GM20000 (cell line): ENCODE data around the gene GRK6.

ENCODE experiments used
- DNase-seq: peaks from one replicate; pipeline ENCODE4 v3.0.0; 2012; ENCODE audit warnings: low spot score
- TF ChIP-seq, protein P1 (sequence below): IDR thresholded peaks from 2 replicates; pipeline ENCODE4 v1.5.1; 2012; ENCODE audit warnings: mild to moderate bottlenecking, control low read depth; ENCODE audit errors: extremely low read depth, missing control alignments

Gene GRK6

DNA sequence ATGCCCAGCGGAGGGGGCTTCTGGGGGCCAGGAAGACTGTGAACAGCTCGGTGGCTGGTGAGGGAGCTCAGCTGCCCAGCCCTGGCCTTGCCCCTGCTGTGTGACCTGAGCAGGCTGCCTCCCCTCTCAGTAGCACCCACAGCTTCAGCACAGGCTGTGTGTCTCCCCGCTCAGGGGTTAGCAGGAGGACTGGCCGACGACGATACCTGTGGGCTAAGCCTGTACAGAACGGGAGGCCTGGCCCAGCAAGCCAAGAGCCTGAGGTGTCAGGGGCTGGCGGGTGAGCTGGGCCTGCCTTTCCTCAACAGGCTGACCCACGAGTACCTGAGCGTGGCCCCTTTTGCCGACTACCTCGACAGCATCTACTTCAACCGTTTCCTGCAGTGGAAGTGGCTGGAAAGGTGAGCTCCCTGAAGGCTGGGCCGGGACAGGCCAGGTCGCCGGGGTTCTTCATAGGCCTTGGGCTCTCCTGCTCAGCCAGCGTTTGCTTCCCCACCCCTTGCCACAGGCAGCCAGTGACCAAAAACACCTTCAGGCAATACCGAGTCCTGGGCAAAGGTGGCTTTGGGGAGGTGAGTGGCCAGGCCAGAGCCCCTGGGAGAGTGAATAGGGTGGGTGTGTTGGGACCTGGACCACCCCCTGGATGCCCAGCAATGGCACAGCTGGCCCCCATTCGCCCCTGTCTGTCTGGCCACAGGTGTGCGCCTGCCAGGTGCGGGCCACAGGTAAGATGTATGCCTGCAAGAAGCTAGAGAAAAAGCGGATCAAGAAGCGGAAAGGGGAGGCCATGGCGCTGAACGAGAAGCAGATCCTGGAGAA is 6.6 kb downstream of the GRK6 start:
- DNase-seq = no peak
- TF ChIP-seq, protein P1, sequence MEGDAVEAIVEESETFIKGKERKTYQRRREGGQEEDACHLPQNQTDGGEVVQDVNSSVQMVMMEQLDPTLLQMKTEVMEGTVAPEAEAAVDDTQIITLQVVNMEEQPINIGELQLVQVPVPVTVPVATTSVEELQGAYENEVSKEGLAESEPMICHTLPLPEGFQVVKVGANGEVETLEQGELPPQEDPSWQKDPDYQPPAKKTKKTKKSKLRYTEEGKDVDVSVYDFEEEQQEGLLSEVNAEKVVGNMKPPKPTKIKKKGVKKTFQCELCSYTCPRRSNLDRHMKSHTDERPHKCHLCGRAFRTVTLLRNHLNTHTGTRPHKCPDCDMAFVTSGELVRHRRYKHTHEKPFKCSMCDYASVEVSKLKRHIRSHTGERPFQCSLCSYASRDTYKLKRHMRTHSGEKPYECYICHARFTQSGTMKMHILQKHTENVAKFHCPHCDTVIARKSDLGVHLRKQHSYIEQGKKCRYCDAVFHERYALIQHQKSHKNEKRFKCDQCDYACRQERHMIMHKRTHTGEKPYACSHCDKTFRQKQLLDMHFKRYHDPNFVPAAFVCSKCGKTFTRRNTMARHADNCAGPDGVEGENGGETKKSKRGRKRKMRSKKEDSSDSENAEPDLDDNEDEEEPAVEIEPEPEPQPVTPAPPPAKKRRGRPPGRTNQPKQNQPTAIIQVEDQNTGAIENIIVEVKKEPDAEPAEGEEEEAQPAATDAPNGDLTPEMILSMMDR = no peak

- TF ChIP-seq, protein P1 = no peak
- DNase-seq = no peak
Measured at GRCh38 chr5:177433658-177434217, 7.3 kb downstream of the GRK6 start.

GRCh38 chr5:177434437-177434836 is 8.0 kb downstream of the GRK6 start:
- no peak for DNase-seq
- TF ChIP-seq, protein P1 = no peak

- TF ChIP-seq, protein P1 = no peak
- no peak for DNase-seq
Measured at GRCh38 chr5:177434942-177435738, 8.7 kb downstream of the GRK6 start.

DNA sequence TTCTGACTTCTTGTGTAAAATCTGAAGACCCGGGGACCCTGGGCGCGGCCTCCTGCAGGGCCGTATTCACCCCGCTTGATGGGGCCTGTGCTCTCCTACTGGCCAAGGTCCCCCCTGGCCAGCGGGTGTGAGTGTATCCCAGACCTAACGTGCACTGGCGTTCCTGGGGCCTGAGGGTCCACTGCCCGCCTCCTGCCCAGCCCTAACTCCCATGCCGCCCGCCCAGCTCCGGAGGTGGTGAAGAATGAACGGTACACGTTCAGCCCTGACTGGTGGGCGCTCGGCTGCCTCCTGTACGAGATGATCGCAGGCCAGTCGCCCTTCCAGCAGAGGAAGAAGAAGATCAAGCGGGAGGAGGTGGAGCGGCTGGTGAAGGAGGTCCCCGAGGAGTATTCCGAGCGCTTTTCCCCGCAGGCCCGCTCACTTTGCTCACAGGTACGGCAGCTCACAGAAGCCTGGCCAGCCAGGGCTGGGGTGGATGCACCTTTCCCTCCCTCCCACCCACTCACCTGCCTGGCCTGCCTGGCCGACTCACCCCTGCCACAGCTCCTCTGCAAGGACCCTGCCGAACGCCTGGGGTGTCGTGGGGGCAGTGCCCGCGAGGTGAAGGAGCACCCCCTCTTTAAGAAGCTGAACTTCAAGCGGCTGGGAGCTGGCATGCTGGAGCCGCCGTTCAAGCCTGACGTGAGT is 9.5 kb downstream of the GRK6 start:
- TF ChIP-seq, protein P1 = no peak
- no peak for DNase-seq

DNA sequence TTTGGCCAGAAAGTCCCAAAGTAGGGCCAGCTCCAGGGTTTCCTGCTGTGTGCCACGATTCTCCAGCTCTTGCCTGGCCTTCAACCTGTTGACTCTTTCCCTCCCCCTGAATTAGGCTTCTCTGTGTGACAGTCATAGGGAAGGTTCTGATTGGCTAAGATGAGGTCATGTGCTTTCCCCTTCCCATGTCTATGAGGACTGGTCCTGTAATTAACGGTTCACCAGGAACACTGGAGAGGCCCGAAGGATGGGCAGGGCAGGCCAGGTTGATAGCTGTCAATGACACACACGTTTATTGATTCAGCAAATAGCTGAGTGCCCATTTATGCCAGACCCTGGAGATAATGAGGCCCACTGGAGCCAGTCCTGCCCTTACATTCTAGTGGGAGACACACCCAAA is 11.1 kb downstream of the GRK6 start:
- no peak for DNase-seq
- TF ChIP-seq, protein P1 = no peak
